HepG2 (cell line): ENCODE data around the gene ADAMTS4. TPM values are rescaled to one million over a fixed set of nuclear protein-coding genes. Genes with fewer than 3 reads are reported as not detected.
A peak's percentile ranks its signal among the peaks of the same experiment; 100 is the strongest.

Experiments
- ARNT ChIP-seq: fragments of 450-650 bp; IDR thresholded peaks from 2 replicates; pipeline ENCODE4 v1.6.1; 2017
- CBX5 ChIP-seq: sonication (generic); formaldehyde crosslinking; IDR thresholded peaks from 2 replicates; pipeline ENCODE4 v1.4.0; 2020; ENCODE audit warnings: missing genetic modification reagents, borderline replicate concordance
- CHD2 ChIP-seq: IDR thresholded peaks from 2 replicates; pipeline ENCODE4 v1.6.1; 2011; ENCODE audit warnings: low read depth, low read length, improper control_type of control experiment
- KMT2A ChIP-seq: sonication (generic); formaldehyde crosslinking; IDR thresholded peaks from 2 replicates; pipeline ENCODE4 v1.4.0; 2020; ENCODE audit warnings: missing genetic modification reagents
- NFYB ChIP-seq: sonication (generic); formaldehyde crosslinking; IDR thresholded peaks from 2 replicates; pipeline ENCODE4 v1.4.0; 2020; ENCODE audit warnings: missing genetic modification reagents
- RBFOX2 ChIP-seq: fragments of 200-400 bp; formaldehyde crosslinking; IDR thresholded peaks from 2 replicates; pipeline ENCODE4 v1.6.1; 2017; ENCODE audit warnings: low read depth, mild to moderate bottlenecking, low read length
- RORA ChIP-seq: sonication (generic); formaldehyde crosslinking; IDR thresholded peaks from 2 replicates; pipeline ENCODE4 v1.5.0; 2020; ENCODE audit warnings: mild to moderate bottlenecking, missing genetic modification reagents, moderate library complexity
- SAFB2 ChIP-seq: sonication (generic); formaldehyde crosslinking; IDR thresholded peaks from 2 replicates; pipeline ENCODE4 v1.5.1; 2020; ENCODE audit warnings: missing genetic modification reagents, low read depth, mild to moderate bottlenecking, borderline replicate concordance
- SNRNP70 ChIP-seq: fragments of 200-400 bp; formaldehyde crosslinking; IDR thresholded peaks from 2 replicates; pipeline ENCODE4 v1.6.1; 2017; ENCODE audit warnings: mild to moderate bottlenecking, low read depth, low read length, moderate library complexity
- SOX13 ChIP-seq, 3 experiments: fragments of 450-650 bp in 1 of 3; sonication (generic) in 1 of 3; formaldehyde crosslinking in 1 of 3; IDR thresholded peaks in 2 of 3; conservative IDR thresholded peaks in 1 of 3; 2 replicates each; pipeline versions ENCODE4 v1.5.0 to v1.6.1; 2016 to 2020; ENCODE audit warnings: antibody characterized with exemption in 1 of 3, mild to moderate bottlenecking in 1 of 3, missing compliant biosample characterization in 1 of 3, missing genetic modification reagents in 1 of 3, moderate library complexity in 1 of 3
- SRF ChIP-seq: IDR thresholded peaks from 2 replicates; pipeline ENCODE4 v1.6.1; 2011; ENCODE audit warnings: mild to moderate bottlenecking, low read depth, low read length, moderate library complexity
- TBX2 ChIP-seq: sonication (generic); formaldehyde crosslinking; IDR thresholded peaks from 2 replicates; pipeline ENCODE4 v1.5.0; 2020; ENCODE audit warnings: missing genetic modification reagents, mild to moderate bottlenecking, borderline replicate concordance
- TEAD2 ChIP-seq: sonication (generic); formaldehyde crosslinking; IDR thresholded peaks from 2 replicates; pipeline ENCODE4 v1.9.0; 2021; ENCODE audit warnings: missing genetic modification reagents
- YY1 ChIP-seq: IDR thresholded peaks from 2 replicates; pipeline ENCODE4 v1.6.1; 2011; ENCODE audit warnings: low read length, low read depth, moderate library complexity, mild to moderate bottlenecking; ENCODE audit not compliant: insufficient read depth, insufficient replicate concordance
- ZFP37 ChIP-seq: sonication (generic); formaldehyde crosslinking; IDR thresholded peaks from 2 replicates; pipeline ENCODE4 v1.4.0; 2020; ENCODE audit warnings: missing genetic modification reagents, borderline replicate concordance
- ZMYM3 ChIP-seq: sonication (generic); formaldehyde crosslinking; IDR thresholded peaks from 2 replicates; pipeline ENCODE4 v1.5.1; 2020; ENCODE audit warnings: mild to moderate bottlenecking, missing genetic modification reagents
- ZNF292 ChIP-seq: sonication (generic); formaldehyde crosslinking; IDR thresholded peaks from 2 replicates; pipeline ENCODE4 v1.8.1; 2022; ENCODE audit warnings: mild to moderate bottlenecking, low read depth, missing genetic modification reagents, borderline replicate concordance
- ZNF484 ChIP-seq: sonication (generic); formaldehyde crosslinking; IDR thresholded peaks from 2 replicates; pipeline ENCODE4 v1.5.1; 2020; ENCODE audit warnings: mild to moderate bottlenecking, low read depth, missing genetic modification reagents, borderline replicate concordance
- ZNF589 ChIP-seq: sonication (generic); formaldehyde crosslinking; conservative IDR thresholded peaks from 2 replicates; pipeline ENCODE4 v1.8.0; 2022; ENCODE audit warnings: mild to moderate bottlenecking, moderate library complexity, missing genetic modification reagents
- ZNF772 ChIP-seq: sonication (generic); formaldehyde crosslinking; IDR thresholded peaks from 2 replicates; pipeline ENCODE4 v1.5.0; 2020; ENCODE audit warnings: mild to moderate bottlenecking, missing genetic modification reagents
- ZNF841 ChIP-seq: sonication (generic); formaldehyde crosslinking; IDR thresholded peaks from 2 replicates; pipeline ENCODE4 v1.8.1; 2023; ENCODE audit warnings: missing genetic modification reagents, borderline replicate concordance
- polyA plus RNA-seq, 8 experiments: library from polyadenylated mRNA; depleted of rRNA in 3 of 8; stranded (reverse) in 7 of 8; unstranded in 1 of 8; fragments of >200 nt; fragmentation: Illumina TruSeq in 4 of 8; extraction: Trizol in 4 of 8; gene quantifications; 2 replicates each; pipeline versions ENCODE4 v1.2.1 to v1.2.3, GENCODE V29; 2011 to 2016; ENCODE audit warnings: low read depth in 4 of 8, missing spikeins in 1 of 8, mixed read lengths in 1 of 8; ENCODE audit not compliant: insufficient read depth in 1 of 8
- total RNA-seq, 5 experiments: library from RNA; depleted of rRNA; stranded (reverse); fragments of >200 nt; fragmentation: Illumina TruSeq; extraction: Trizol; gene quantifications; 2 replicates each; pipeline ENCODE4 v1.2.3, GENCODE V29; 2016; ENCODE audit warnings: low read depth in 1 of 5
- TF ChIP-seq, protein P1 (sequence below): sonication (generic); formaldehyde crosslinking; conservative IDR thresholded peaks from 2 replicates; pipeline ENCODE4 v1.8.1; 2023; ENCODE audit warnings: missing genetic modification reagents
- TF ChIP-seq, protein P2 (sequence below): sonication (generic); formaldehyde crosslinking; IDR thresholded peaks from 2 replicates; pipeline ENCODE4 v1.4.0; 2020; ENCODE audit warnings: missing genetic modification reagents
- TF ChIP-seq, protein P3 (sequence below): IDR thresholded peaks from 2 replicates; pipeline ENCODE4 v1.6.1; 2016; ENCODE audit warnings: low read depth, missing genetic modification reagents, missing compliant biosample characterization

ADAMTS4 gene
- total and polyA plus RNA-seq, 2 of the 13 experiments (the other 11 are each of a cell fraction or from before 2014, with no cell fraction given): 0.51 to 1.7 TPM

DNA sequence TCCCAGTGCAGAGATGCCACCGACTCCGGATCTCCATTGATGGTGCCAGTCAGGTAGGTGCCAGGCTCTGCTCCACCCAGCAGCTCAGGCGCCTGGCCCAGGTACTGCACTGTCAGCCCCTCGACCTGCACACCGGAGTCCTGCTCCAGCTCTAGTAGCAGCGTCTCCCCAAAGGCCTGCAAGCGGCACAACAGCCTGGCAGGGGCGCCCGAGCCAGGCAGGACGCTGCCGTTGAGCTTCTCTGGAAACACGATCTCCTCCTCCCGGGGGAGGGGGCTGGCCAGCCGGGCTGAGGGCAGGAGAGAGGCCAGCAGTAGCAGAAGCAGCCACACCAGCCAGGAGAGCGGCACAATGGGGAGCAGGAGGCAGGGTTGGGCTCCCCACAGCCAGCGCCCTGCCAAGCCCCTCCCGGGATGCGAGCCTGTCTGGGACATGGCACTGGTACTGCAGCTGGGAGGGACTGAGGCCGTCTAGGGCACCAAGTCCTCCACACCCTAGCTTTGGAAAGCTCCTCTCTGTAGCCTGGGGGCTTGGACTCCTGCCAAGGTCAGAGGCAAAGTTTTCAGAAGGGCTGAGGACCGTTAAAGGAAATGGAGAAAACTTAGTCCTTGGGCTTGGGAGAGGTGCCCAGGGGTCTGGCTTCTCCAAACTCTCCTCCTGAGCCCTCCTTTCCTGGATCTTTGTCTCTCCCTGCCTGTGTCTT, 509 bp downstream of the ADAMTS4 start (continued):
- no peak for TF ChIP-seq RORA (CRISPR knock-in tag)
- TF ChIP-seq, protein P1, sequence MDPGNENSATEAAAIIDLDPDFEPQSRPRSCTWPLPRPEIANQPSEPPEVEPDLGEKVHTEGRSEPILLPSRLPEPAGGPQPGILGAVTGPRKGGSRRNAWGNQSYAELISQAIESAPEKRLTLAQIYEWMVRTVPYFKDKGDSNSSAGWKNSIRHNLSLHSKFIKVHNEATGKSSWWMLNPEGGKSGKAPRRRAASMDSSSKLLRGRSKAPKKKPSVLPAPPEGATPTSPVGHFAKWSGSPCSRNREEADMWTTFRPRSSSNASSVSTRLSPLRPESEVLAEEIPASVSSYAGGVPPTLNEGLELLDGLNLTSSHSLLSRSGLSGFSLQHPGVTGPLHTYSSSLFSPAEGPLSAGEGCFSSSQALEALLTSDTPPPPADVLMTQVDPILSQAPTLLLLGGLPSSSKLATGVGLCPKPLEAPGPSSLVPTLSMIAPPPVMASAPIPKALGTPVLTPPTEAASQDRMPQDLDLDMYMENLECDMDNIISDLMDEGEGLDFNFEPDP (CRISPR knock-in tag): no peak
- no peak for TF ChIP-seq KMT2A
- no peak for TF ChIP-seq NFYB (CRISPR knock-in tag)
- TF ChIP-seq SOX13 (IDR thresholded peaks at IDR 0.05): no peak
- TF ChIP-seq SOX13 (CRISPR knock-in tag; conservative IDR thresholded peaks at IDR 0.05 in 1 of 2, IDR thresholded peaks at IDR 0.05 in 1 of 2): no peak
- TF ChIP-seq ZNF772: no peak
- TF ChIP-seq, protein P2, sequence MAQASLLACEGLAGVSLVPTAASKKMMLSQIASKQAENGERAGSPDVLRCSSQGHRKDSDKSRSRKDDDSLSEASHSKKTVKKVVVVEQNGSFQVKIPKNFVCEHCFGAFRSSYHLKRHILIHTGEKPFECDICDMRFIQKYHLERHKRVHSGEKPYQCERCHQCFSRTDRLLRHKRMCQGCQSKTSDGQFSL: no peak
- peak; percentile 51; the same call in 1 of the 2 replicates for TF ChIP-seq RBFOX2
- no peak for TF ChIP-seq SNRNP70
- no peak for TF ChIP-seq ZFP37
- TF ChIP-seq, protein P3, sequence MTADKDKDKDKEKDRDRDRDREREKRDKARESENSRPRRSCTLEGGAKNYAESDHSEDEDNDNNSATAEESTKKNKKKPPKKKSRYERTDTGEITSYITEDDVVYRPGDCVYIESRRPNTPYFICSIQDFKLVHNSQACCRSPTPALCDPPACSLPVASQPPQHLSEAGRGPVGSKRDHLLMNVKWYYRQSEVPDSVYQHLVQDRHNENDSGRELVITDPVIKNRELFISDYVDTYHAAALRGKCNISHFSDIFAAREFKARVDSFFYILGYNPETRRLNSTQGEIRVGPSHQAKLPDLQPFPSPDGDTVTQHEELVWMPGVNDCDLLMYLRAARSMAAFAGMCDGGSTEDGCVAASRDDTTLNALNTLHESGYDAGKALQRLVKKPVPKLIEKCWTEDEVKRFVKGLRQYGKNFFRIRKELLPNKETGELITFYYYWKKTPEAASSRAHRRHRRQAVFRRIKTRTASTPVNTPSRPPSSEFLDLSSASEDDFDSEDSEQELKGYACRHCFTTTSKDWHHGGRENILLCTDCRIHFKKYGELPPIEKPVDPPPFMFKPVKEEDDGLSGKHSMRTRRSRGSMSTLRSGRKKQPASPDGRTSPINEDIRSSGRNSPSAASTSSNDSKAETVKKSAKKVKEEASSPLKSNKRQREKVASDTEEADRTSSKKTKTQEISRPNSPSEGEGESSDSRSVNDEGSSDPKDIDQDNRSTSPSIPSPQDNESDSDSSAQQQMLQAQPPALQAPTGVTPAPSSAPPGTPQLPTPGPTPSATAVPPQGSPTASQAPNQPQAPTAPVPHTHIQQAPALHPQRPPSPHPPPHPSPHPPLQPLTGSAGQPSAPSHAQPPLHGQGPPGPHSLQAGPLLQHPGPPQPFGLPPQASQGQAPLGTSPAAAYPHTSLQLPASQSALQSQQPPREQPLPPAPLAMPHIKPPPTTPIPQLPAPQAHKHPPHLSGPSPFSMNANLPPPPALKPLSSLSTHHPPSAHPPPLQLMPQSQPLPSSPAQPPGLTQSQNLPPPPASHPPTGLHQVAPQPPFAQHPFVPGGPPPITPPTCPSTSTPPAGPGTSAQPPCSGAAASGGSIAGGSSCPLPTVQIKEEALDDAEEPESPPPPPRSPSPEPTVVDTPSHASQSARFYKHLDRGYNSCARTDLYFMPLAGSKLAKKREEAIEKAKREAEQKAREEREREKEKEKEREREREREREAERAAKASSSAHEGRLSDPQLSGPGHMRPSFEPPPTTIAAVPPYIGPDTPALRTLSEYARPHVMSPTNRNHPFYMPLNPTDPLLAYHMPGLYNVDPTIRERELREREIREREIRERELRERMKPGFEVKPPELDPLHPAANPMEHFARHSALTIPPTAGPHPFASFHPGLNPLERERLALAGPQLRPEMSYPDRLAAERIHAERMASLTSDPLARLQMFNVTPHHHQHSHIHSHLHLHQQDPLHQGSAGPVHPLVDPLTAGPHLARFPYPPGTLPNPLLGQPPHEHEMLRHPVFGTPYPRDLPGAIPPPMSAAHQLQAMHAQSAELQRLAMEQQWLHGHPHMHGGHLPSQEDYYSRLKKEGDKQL (CRISPR knock-in tag): no peak
- peak; percentile 83 for TF ChIP-seq ZNF292 (CRISPR knock-in tag)
- TF ChIP-seq ZNF484 (CRISPR knock-in tag): no peak
- TF ChIP-seq ZNF589 (CRISPR knock-in tag): no peak
- TF ChIP-seq CHD2: no peak
- TF ChIP-seq TEAD2 (CRISPR knock-in tag): no peak
- TF ChIP-seq ZNF841 (CRISPR knock-in tag): no peak
- TF ChIP-seq ARNT: no peak
- TF ChIP-seq TBX2 (CRISPR knock-in tag): peak; percentile 24; the same call in 1 of the 2 replicates
- TF ChIP-seq CBX5 (CRISPR knock-in tag): no peak
- TF ChIP-seq SRF: no peak
- TF ChIP-seq YY1: no peak
- no peak for TF ChIP-seq SAFB2 (CRISPR knock-in tag)
- TF ChIP-seq ZMYM3 (CRISPR knock-in tag): no peak
